Measurements from ENCODE around the gene PRAMEF17.
"Not testable (repeated sequence)": the region's sequence is repeated elsewhere in the genome, so short reads cannot be mapped to it uniquely, and the experiment has no call there.

DNA sequence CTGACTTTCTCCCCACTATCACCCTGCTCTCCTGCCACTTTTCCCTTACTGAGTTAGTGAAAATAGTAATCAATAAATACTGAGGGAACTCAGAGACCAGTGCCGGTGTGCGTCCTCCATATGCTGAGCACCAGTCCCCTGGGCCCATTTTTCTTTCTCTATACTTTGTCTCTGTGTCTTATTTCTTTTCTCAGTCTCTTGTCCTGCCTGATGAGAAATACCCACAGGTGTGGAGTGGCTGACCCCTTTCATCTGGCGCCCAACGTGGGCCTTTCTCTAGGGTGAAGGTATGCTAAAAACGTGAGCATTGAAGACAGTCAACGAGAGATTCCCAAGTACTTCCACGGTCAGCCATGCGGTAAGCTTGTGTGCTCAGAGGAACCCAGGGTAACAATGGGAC, 36.0 kb upstream of the PRAMEF17 start:
- TF ChIP-seq CTCF (IDR thresholded peaks at IDR 0.05; ENCODE audit: insufficient read depth, low read depth, low read length); EZH2 (IDR thresholded peaks at IDR 0.05; ENCODE audit: insufficient read depth, low read length): not testable (repeated sequence)

Data from astrocyte (in vitro differentiated cells and primary cell).